Uterus (tissue), 2 donors: ENCODE results near the gene CEP120.

Experiments
- POLR2A ChIP-seq, 2 donors: fragments of 450-650 bp; IDR thresholded peaks; one replicate each; pipeline ENCODE4 v1.6.1; 2016; ENCODE audit warnings: antibody characterized with exemption in 2 of 2, mild to moderate bottlenecking in 1 of 2, moderate library complexity in 1 of 2
- TF ChIP-seq, protein P1 (sequence below), 4 experiments: fragments of 200-600 bp in 2 of 4; fragments of 450-650 bp in 2 of 4; sonication (generic) in 2 of 4; IDR thresholded peaks; one replicate each; pipeline ENCODE4 v1.5.1; 2016 to 2019; ENCODE audit warnings: antibody characterized with exemption in 4 of 4, mild to moderate bottlenecking in 2 of 4, moderate library complexity in 1 of 4

GRCh38 chr5:123340928-123341327, 82.3 kb downstream of the CEP120 start:
- TF ChIP-seq, protein P1, sequence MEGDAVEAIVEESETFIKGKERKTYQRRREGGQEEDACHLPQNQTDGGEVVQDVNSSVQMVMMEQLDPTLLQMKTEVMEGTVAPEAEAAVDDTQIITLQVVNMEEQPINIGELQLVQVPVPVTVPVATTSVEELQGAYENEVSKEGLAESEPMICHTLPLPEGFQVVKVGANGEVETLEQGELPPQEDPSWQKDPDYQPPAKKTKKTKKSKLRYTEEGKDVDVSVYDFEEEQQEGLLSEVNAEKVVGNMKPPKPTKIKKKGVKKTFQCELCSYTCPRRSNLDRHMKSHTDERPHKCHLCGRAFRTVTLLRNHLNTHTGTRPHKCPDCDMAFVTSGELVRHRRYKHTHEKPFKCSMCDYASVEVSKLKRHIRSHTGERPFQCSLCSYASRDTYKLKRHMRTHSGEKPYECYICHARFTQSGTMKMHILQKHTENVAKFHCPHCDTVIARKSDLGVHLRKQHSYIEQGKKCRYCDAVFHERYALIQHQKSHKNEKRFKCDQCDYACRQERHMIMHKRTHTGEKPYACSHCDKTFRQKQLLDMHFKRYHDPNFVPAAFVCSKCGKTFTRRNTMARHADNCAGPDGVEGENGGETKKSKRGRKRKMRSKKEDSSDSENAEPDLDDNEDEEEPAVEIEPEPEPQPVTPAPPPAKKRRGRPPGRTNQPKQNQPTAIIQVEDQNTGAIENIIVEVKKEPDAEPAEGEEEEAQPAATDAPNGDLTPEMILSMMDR (IDR thresholded peaks at IDR 0.05), result no peak
- TF ChIP-seq POLR2A (IDR thresholded peaks at IDR 0.05), result no peak
